Stimulated activated CD4-positive, alpha-beta T cell treated with anti-CD3 and anti-CD28 coated beads, Interleukin-4, amount 100 ng/mL, for 24 hours (primary cell): ENCODE data around the gene SERPINA9.
"Not testable (repeated sequence)": the region's sequence is repeated elsewhere in the genome, so short reads cannot be mapped to it uniquely, and the experiment has no call there.

Experiments used
- DNase-seq: peaks from one replicate; pipeline ENCODE4 v3.0.0-alpha.2; 2020

Gene SERPINA9, protein sequence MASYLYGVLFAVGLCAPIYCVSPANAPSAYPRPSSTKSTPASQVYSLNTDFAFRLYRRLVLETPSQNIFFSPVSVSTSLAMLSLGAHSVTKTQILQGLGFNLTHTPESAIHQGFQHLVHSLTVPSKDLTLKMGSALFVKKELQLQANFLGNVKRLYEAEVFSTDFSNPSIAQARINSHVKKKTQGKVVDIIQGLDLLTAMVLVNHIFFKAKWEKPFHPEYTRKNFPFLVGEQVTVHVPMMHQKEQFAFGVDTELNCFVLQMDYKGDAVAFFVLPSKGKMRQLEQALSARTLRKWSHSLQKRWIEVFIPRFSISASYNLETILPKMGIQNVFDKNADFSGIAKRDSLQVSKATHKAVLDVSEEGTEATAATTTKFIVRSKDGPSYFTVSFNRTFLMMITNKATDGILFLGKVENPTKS

DNA sequence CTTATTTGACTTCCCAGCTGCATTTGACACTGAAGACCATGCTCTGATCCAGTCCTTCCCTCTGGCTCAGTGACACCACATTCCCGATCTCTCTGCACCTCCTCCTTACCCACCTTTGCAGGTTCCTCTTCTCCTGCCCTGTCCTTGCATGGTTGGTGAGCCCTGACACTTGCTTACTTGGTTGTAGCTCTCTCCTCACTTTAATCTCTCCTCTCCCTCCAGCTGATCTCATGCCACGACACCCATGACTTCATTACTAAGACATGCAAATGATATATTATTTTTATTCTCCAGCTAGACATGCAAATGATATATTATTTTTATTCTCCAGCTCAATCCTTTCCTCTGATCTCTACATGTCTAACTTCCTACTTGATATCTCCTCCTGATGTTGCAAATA lies at the start of gene SERPINA9:
TSS of gene SERPINA9 (minus strand) at position 175 of the 400 bp plus-strand sequence. CDS start 6,357 bp downstream, outside the sequence.
- DNase-seq = no peak

DNA sequence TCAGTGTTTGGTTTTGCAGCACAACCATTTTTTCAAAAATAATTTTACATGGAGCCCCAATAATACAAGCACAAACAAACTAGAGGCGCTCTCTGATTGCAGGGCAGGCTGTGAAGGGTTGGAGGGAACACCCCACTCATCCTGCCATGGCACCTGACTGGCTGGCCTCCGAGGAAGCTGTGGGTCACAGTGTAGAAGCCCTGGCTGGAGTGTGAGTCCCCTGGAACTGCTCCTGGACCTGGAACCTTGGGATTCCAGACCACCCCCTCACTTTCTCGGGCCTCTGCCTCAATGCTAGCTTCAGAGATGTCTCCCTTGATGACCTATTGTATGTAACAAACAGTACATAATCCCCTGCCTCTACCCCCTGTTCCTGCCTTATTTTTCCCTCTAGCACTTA lies 48.1 kb upstream of the SERPINA9 start:
- no peak for DNase-seq

DNA sequence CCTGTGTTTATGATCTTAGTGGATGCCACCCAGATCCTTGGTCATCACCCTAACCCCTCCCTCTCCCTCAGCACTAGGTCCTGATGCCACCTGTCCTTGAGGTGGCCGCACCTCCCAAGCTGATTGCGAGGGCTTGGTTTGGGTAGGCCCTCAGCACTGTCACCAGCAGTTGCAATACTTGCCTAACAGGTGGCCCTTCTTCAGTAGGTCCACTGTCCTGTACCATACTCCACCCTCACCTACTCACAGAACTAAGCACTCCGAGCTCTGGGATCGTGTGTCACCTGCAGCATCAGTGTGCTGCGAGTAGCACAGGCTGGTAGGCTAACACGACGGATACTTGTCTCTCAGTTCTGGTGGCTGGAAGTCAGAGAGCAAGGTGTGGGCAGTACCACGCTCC lies 47.3 kb upstream of the SERPINA9 start:
- DNase-seq = no peak

DNA sequence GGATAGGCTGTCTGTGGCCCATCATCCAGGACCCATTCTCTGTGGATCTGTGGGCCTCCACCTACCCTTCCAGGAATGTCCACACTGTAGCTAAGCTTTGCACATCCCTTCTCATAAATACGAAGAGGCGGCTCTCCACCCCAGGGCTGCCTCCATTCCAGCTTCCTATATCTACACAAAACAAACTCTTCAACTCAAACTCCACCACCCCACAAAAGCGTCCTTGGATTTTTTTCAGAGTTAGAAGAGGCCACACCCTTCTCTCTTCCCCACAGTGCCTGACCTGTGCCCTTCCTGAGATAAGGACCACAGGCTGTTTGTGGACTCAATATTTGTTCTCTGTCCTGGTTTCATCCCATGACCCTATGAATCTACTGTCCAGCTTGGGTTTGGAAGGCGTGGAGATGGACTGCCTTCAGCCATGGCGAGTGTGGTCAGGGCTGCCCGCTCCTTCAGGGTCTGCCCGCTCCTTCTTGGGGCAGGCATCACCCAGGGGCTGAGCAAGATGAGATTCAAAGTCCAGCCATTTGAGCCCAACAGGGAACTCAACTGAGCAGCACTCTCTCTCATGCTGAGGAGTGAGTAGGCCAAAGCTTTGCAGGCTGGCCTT lies 46.2 kb upstream of the SERPINA9 start:
- no peak for DNase-seq

DNA sequence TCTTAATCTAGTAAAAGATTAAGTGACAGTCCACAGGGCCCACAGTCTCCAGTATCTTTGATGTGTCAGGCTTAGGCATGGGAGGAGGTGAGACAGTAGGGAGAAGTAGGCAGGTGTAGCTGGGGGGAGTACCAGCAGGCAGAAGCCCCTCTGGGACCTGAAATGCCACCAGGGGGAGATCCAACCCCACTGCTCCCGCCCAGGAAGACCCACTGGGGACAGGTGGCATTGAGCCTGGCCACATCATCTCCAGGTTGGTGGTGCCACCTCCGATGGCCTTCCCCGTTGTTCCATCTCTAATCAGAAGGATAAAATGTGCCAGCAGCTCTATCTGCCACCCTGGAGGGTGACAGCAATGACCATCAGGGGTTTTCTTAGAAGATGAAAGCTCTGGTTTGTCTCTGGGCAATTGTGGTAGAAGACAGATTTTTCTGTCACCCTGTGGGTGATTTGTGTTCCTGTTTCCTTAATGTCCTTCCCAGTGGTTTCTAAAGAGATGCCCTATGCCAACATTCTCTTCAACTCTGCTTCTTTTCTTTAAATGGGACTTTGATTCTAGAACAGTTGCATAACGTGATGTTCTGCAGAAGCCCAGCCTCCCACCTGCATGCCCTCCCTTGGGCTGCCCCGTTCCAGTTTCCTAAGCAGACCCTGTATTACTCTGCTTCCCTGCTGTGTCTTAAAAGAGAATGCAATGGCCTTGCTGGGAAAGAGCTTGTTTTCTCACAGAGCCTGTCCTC lies 45.5 kb upstream of the SERPINA9 start:
- DNase-seq = no peak

DNA sequence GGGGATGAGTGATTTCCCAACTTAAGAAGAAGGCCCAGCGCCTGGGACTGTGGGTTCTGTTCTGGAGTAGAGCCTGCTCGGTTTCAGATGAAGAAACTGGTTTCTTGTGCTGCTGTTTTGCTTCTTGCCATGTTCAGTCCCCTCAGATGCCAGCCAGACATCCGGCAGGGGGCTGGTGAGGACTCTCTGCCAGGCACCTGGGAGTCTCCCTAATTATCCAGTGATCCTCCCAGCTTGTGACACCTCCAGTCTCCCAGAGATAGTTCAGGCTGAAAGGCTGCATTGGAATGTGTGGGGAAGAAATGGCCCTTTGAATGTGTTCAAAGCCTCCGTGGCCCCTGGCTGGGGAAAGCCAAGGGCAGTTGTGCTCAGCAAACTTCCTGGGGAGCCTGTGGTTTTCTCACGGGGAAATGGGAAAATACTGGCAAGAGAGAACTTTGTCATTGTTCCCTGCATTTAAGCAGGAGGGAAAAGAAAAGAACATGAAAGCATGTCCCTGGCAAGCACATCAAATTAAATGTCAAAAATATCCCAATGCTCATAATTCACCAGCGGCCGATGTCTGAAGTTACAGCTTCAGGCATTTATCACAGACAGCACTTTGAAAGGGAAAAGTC lies 41.8 kb upstream of the SERPINA9 start:
- DNase-seq = no peak

DNA sequence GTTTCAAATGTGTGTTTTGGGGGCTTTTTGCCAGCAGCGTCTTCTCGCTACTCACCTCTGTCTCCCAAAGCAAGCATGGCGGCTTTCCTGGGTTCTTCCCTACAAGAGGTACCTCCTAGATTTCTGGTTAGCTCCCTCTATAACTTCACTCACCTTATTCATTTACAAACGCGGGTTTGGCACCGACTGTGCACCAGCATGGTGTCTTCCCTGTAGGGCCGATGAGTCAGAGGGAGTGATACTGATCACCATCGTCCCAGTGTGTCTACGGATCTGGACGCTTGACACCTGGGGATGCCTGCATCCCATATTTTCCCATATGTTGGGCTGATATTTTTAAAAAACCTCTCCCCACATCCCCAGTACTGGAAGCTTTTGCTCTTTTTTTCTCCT lies 41.2 kb upstream of the SERPINA9 start:
- DNase-seq = no peak

DNA sequence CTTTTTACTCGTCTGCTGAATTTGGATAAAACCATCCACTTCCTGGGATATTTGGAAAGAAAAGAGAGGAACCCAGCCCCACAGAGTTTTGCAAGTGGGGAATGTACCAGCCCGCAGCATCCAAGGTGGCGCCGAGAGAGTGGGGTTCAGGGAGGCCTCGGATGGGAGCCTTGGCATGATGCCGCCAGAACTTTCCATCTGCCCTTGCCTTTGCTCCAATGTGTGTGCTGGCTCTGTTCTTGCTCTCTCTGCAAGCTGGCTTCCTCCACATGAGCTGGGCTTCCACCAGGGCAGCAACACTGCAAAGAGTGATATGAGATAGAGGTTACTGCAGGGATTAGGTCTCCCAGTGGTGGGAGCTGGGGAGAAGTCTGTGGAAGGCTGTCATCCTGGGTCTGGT lies 39.9 kb upstream of the SERPINA9 start:
- DNase-seq = no peak

DNA sequence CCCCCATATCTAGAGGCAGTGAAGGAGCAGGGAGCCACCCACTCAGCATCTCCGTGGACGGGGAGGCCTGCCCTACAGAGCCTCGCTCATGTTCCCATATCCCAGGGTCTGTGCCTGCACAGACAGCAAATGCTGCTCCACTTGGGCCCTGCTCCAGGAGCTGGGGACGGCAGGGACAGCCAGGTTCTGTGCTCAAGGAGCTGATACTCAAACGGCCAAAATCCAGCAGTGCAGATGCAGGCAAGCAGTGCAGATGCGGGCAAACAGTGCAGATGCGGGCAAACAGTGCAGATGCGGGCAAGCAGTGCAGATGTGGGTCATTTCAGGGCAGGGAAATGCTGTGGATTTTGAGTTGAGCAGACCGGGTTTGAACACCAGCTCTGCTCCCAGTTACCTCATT lies 39.4 kb upstream of the SERPINA9 start:
- no peak for DNase-seq

DNA sequence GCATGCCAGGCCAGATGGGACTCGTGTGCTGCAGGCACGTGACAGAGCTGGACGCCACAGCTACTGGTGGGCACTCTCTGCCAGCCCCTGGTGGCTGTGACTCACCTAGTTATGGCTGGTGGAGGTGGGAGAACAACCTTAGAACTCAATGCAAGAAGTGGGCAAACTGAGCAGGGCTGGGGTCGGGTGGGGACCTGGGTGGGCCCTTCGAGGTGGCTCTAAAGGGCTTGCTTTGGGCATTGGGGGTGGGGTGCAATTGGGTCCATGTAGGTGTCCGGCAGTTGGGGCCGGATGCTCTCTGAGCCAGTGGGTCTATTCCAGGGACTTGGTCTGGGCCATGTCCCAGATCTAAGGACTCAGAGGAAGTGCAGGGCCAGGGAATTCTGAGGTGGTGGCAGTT lies 38.4 kb upstream of the SERPINA9 start:
- no peak for DNase-seq

DNA sequence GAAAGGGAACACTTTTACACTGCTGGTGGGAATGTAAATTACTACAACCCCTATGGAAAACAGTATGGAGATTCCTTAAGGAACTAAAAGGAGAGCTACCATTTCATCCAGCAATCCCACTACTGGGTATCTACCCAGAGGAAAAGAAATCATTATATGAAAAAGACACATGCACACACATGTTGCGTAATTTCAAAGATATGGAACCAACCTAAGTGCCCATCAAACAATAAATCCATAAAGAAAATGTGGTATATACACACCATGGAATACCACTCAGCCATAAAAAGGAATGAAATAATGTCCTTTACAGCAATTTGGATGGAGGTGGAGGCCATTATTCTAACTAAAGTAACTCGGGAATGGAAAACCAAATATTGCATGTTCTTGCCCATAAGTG lies 34.5 kb upstream of the SERPINA9 start:
- DNase-seq = not testable (repeated sequence)

DNA sequence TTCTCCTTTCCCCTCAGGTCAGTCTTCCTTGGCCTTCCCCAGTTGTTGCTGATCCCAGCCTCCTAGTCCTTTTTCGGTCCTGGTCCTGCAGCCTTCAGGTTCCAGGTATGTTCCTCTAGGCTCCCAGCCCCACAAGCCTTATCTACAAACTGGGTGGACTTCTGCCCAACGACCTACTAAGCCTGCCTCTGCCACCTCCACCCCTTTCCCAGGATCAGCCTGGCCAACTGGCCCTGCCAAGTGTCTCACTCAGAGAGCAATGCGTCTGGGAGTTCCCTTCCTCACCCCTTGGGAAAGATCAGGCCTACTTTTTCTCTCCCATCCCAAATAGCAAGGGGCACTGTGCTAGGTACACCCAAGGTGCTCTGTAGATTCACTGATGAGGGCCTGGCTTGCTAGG lies 33.4 kb upstream of the SERPINA9 start, which contains the start of gene SERPINA12:
TSS of gene SERPINA12 (minus strand) at position 114 of the 400 bp plus-strand sequence. CDS start 11,072 bp downstream, outside the sequence.
- DNase-seq = no peak

DNA sequence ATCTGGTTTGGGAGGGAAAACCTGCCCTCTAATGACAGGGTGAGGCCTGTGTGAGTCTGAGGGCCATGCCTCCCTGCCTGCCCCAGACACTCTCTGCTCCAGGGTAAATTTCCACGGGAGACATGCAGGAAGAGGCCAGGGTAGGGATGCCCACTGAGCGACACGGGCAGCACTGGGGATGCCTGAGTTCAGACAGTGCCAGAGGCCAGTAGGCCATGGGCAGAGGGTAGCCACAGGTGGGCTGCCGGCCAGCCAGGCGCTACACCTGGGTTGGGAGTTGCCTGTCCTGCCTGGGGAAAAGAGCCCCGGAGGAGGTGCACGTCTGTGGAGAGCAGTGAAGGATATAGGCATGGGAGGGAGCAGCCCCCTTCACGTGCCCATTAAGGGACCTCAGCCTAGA lies 29.6 kb upstream of the SERPINA9 start:
- DNase-seq = no peak

DNA sequence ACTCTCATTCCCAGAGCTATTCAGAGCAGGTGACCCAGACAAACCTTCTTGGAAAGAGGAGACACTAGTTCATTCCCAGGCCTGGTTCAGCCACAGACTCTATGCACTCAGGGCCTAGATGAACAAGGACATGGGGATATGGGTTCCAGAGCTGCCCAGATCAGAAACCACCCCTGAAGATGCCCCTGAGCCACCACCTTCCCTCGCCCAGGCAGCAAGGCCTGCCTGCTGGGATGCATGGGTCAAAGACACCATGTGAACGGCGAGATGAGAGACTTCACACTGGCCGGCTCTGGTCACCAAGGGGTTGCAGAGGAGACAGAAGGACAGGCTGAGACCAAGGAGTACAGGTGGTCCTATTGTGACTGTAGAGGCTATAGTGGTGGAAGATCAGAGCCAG lies 29.2 kb upstream of the SERPINA9 start:
- no peak for DNase-seq

DNA sequence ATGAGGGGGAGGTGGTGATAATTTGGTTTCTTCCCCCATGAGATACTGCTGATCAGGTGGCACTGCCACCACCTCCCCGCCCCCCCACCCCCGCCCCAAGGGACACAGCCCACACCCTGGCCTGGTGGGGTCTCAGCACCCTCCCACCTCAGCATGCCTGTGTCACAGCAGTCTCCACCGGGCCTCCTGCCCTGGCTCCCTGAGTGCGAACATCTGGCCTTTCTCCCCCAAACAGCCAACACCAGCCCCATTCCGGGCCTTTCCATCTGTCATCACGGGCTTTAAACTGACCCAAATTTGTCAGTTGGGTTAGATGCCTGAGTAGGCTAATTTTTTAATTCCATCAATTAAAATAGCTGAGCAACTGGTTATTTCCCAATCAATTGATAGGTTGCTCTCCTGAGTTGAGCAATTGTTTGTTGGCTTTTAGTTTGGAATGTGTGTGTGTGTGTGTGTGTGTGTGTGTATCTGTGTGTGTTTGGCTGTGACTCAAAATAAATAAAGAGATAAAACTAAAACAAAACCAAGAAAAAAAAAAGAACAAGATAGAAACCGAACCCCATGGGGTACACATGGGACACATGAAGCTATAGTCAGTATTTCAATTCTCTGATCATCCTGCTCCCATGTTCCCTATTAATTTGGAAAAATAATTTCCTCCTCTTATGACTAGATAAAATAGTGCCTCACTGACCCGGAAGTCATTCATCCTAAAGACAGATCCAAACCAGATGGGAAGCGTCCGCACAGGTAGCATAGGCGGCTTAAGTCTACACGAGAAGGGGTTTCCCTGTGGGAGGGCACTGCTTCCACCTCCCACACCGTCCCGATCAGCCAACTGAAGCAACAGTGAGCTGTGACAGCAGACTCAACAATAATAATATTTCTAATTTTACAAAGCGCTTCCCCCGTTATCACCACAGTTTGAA lies 25.9 kb upstream of the SERPINA9 start:
- DNase-seq = no peak

DNA sequence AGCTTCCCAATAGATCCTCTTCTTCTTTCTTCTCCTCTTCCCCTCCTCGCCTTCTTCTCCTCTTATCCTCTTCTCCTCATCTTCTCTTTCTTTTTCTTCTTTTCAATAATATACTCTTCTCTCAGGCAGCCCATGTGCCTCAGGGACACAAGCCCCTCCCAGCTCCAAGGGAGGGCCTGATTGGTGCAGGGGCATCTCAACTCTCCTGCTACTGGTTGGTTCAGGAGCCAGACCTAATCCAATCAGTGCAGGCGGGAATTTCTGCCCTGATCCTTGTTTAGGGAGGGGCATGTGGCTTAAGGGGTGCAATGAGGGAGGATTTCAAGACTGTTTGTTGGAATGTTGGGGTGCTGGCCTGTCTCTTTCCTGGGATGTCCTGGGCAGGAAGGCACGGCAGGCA lies 24.3 kb upstream of the SERPINA9 start:
- no peak for DNase-seq

DNA sequence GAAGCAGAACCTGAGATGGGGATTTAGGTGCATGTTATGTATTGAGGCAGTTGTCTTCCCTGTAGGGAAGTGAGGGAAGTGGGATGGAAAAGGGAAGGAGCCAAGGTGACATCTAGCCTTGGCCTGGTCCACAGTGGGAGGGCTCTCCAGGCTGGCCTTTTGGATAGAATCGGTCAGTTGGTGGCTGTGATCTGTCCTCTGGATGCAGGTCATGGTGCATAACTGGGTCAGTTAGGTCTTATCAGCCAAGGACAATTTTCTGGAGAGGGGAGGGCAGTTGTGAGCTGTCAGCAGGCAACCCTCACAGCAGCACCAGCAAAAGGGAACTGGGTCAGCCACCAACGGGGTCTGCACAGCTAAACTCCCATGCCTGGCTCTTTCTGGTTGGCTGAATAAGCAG lies 23.7 kb upstream of the SERPINA9 start:
- no peak for DNase-seq

DNA sequence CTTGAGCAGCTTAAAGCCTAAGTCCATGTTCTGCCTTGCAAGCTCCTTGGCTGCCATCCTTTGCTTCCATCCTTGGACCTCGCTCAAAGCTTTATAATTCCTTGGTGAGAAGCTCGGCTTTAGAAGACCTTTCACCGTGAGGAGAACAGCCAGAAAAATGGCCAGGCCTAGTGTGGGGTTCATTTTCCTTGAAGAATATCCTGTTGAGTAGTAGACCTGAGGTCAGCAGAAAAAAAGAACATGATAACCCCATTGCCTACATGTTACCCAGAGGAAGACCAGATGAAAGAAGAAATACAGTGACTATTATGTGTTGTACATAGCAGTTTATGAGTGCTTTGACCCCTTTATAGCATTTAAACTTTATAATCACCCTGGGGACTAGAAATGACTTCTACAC lies 22.2 kb upstream of the SERPINA9 start:
- DNase-seq = no peak

DNA sequence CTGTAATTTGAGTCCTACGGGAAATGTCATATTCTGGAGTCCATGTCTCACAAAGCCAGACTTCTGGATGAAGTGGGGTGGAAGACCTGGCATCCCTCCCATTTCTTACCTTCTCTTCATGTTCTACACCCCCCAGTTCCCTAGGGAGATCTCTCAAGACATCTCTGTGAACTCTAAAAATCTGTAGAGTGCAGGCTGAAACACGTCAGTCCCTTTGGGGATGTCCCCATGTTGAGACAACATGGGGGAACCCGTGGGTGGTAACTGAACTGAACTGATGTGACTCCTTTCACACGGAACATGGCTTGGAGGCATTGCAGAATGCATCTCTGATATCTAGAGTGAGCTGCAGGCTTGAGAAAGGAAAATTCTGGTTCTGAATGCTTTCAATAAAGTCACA lies 18.1 kb upstream of the SERPINA9 start:
- no peak for DNase-seq

DNA sequence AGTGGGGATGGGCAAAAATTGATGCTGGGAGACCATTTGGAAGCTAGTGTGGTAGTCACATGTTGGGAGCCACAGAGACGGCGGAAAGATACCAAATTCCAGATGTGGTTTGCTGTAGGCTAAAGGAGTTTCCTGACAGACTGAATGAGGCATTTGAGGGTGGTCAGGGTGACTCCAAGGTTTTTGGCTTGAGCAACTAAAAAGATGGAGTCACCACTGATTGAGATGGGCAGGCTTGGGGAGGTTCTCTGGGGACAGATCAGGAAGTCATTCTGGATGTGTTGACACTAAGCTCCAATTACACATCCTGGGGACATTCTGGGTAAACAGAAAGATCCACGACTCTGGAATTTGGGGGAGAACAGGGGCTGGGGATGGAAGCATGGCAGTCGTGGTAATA lies 15.5 kb upstream of the SERPINA9 start:
- no peak for DNase-seq

DNA sequence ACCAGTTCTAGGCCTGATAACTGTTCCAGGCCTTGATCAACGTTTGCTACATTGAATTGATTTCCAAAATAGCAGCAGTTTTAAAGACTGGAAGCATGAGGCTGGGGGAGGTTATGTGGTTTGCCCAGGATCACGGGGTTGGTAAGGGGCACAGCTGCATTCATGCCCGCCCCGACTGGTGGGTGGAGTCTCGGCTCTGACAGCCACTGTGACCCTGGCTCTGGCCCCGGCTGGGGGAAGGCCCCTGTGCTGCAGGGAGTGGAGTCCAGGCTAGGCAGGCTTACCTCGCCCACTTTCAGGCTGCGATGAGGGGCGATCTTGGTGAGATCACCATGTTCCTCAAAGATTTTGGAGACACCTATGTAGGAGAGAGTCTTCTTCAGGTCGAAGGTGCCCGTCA lies 13.3 kb upstream of the SERPINA9 start:
- DNase-seq = no peak

DNA sequence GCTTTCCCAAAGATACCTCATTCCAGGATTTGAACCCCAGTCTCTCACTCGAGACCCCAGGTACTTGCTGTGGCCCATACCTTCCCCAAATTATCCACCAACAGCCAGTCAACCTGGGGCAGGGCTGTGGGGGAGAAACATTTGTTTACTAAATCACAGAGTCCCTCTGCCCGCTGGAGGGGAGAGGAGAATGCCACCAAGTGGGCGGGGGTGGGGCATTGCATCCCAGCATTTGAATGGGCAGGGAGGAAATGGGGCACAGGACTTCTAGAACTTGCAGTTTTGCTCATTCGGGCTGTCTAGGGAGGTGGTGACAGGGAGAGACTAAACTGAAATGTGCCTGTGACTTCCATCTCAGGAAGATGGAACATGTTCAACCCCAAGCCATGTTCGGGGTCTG lies 10.9 kb upstream of the SERPINA9 start:
- DNase-seq = no peak
